H1 (cell line): Measurements from ENCODE around the gene SMIM32.

Experiments used
- CREB1 ChIP-seq: IDR thresholded peaks from 2 replicates; pipeline ENCODE4 v1.6.1; 2012; ENCODE audit warnings: inconsistent platforms
- TAF1 ChIP-seq: IDR thresholded peaks from 2 replicates; pipeline ENCODE4 v1.6.1; 2011; ENCODE audit warnings: mild to moderate bottlenecking, low read depth, low read length
- TF ChIP-seq, protein P1 (sequence below), 3 experiments: IDR thresholded peaks; 1 replicate in 2 of 3; 2 replicates in 1 of 3; pipeline versions ENCODE4 v1.5.1 to v1.6.1; 2011; ENCODE audit warnings: low read length in 3 of 3, mild to moderate bottlenecking in 3 of 3, inconsistent platforms in 2 of 3, low read depth in 1 of 3, moderate library complexity in 1 of 3; ENCODE audit not compliant: insufficient read depth in 1 of 3; ENCODE audit errors: control extremely low read depth in 1 of 3

DNA sequence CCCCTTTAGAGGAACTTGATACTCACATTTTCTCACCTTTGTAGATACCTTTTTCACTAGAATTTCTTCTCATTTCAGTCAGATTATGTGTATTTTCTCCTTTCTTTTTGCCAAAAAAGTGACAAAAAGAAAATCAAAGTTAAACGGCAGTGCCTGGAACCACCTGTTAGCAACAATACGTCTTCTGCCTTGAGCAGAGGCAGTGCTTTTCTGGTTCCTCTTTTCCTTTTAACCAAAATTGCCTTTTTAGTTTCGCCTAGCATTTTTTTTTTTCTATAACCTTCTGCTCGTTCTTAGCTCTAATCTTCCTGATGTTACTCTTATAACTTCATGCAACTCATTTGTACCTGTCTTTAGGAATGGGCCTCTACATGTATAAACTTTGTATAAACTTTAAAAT lies 26.1 kb downstream of the SMIM32 start:
- TF ChIP-seq CREB1: no peak
- TF ChIP-seq TAF1: no peak
- TF ChIP-seq, protein P1, sequence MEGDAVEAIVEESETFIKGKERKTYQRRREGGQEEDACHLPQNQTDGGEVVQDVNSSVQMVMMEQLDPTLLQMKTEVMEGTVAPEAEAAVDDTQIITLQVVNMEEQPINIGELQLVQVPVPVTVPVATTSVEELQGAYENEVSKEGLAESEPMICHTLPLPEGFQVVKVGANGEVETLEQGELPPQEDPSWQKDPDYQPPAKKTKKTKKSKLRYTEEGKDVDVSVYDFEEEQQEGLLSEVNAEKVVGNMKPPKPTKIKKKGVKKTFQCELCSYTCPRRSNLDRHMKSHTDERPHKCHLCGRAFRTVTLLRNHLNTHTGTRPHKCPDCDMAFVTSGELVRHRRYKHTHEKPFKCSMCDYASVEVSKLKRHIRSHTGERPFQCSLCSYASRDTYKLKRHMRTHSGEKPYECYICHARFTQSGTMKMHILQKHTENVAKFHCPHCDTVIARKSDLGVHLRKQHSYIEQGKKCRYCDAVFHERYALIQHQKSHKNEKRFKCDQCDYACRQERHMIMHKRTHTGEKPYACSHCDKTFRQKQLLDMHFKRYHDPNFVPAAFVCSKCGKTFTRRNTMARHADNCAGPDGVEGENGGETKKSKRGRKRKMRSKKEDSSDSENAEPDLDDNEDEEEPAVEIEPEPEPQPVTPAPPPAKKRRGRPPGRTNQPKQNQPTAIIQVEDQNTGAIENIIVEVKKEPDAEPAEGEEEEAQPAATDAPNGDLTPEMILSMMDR (IDR thresholded peaks at IDR 0.05; ENCODE audit: control extremely low read depth in 1 of 3, insufficient read depth in 1 of 3, low read depth in 1 of 3, low read length in 3 of 3): no peak
